ENCODE measurements around the gene DIAPH3. TPM values are rescaled to one million over a fixed set of nuclear protein-coding genes. Genes with fewer than 3 reads are reported as not detected.

DIAPH3 gene
- total RNA-seq, 1 experiment from 2014 or later = 11.4 TPM

DNA sequence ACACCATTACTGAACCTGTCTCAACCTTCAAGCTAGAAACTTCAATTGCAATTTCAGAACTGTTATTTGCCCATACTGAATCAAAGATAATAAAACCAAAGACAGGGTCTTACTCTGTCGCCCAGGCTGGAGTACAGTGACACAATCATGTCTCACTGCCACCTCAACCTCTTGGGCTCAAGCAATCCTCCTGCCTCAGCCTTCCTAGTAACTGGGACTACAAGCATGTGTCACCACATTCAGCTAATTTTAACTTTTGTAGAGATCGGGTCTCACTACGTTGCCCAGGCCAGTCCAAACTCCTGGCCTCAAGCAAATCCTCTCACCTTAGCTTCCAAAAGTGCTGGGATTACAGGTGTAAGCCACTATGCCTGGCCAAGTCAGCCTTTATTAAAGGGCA lies 143.4 kb downstream of the DIAPH3 start:
- no TSS peak for BruUV-seq (replicated peaks)
- H3K9me3 Mint-ChIP-seq (ENCODE audit: low read depth, unreplicated experiment) = no peaks in the 10 kb centered on the region
- H3K4me3 Mint-ChIP-seq (ENCODE audit: low read depth, unreplicated experiment) = no peak overlapping the region
- TF ChIP-seq, protein P1, sequence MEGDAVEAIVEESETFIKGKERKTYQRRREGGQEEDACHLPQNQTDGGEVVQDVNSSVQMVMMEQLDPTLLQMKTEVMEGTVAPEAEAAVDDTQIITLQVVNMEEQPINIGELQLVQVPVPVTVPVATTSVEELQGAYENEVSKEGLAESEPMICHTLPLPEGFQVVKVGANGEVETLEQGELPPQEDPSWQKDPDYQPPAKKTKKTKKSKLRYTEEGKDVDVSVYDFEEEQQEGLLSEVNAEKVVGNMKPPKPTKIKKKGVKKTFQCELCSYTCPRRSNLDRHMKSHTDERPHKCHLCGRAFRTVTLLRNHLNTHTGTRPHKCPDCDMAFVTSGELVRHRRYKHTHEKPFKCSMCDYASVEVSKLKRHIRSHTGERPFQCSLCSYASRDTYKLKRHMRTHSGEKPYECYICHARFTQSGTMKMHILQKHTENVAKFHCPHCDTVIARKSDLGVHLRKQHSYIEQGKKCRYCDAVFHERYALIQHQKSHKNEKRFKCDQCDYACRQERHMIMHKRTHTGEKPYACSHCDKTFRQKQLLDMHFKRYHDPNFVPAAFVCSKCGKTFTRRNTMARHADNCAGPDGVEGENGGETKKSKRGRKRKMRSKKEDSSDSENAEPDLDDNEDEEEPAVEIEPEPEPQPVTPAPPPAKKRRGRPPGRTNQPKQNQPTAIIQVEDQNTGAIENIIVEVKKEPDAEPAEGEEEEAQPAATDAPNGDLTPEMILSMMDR (IDR thresholded peaks at IDR 0.05; ENCODE audit: unreplicated experiment) = no peak
- H3K27ac Mint-ChIP-seq (ENCODE audit: unreplicated experiment) = no peak overlapping the region
- H3K36me3 Mint-ChIP-seq (ENCODE audit: insufficient read depth, unreplicated experiment) = no peaks in the 10 kb centered on the region
- no peaks in the 10 kb centered on the region for H3K27me3 Mint-ChIP-seq (ENCODE audit: unreplicated experiment)
- intact Hi-C loops (cut with micrococcal nuclease; ENCODE audit: unreplicated experiment) = no loop called here
- H3K4me1 Mint-ChIP-seq (ENCODE audit: low read depth, unreplicated experiment) = no peaks in the 10 kb centered on the region
- no peak for DNase-seq
- CTCF ChIA-PET = no interaction called here

GRCh38 chr13:60019119-60019993 lies 144.4 kb downstream of the DIAPH3 start:
- H3K27ac Mint-ChIP-seq (ENCODE audit: unreplicated experiment) = no peak overlapping the region

GRCh38 chr13:60018536-60018935 lies 145.2 kb downstream of the DIAPH3 start:
- Mint-ChIP-seq H3K27ac (ENCODE audit: unreplicated experiment) (no peak overlapping the region), H3K4me1 (ENCODE audit: low read depth, unreplicated experiment) (no peaks in the 10 kb centered on the region), H3K27me3 (ENCODE audit: unreplicated experiment) (no peaks in the 10 kb centered on the region), H3K4me3 (ENCODE audit: low read depth, unreplicated experiment) (no peak overlapping the region), H3K9me3 (ENCODE audit: low read depth, unreplicated experiment) (no peaks in the 10 kb centered on the region), H3K36me3 (ENCODE audit: insufficient read depth, unreplicated experiment) (no peaks in the 10 kb centered on the region)
- no peak for DNase-seq
- BruUV-seq (replicated peaks) = no TSS peak
- intact Hi-C loops (cut with micrococcal nuclease; ENCODE audit: unreplicated experiment) = no loop called here
- TF ChIP-seq, protein P1 (IDR thresholded peaks at IDR 0.05; ENCODE audit: unreplicated experiment) = no peak
- CTCF ChIA-PET = no interaction called here

More at GRCh38 chr13:60019119-60019993, 144.4 kb downstream of the DIAPH3 start:
- Mint-ChIP-seq H3K36me3 (ENCODE audit: insufficient read depth, unreplicated experiment) (no peaks in the 10 kb centered on the region), H3K9me3 (ENCODE audit: low read depth, unreplicated experiment) (no peaks in the 10 kb centered on the region), H3K4me3 (ENCODE audit: low read depth, unreplicated experiment) (no peak overlapping the region), H3K4me1 (ENCODE audit: low read depth, unreplicated experiment) (no peaks in the 10 kb centered on the region), H3K27me3 (ENCODE audit: unreplicated experiment) (no peaks in the 10 kb centered on the region)
- no TSS peak for BruUV-seq (replicated peaks)
- TF ChIP-seq, protein P1 (IDR thresholded peaks at IDR 0.05; ENCODE audit: unreplicated experiment) = no peak
- intact Hi-C loops (cut with micrococcal nuclease; ENCODE audit: unreplicated experiment) = no loop called here
- DNase-seq = no peak
- CTCF ChIA-PET = no interaction called here

- TF ChIP-seq, protein P1 (IDR thresholded peaks at IDR 0.05; ENCODE audit: unreplicated experiment) = no peak
- no peaks in the 10 kb centered on the region for H3K4me1 Mint-ChIP-seq (ENCODE audit: low read depth, unreplicated experiment)
- CTCF ChIA-PET = no interaction called here
- H3K36me3 Mint-ChIP-seq (ENCODE audit: insufficient read depth, unreplicated experiment) = no peaks in the 10 kb centered on the region
- H3K9me3 Mint-ChIP-seq (ENCODE audit: low read depth, unreplicated experiment) = no peaks in the 10 kb centered on the region
- intact Hi-C loops (cut with micrococcal nuclease; ENCODE audit: unreplicated experiment) = no loop called here
- no TSS peak for BruUV-seq (replicated peaks)
- H3K27me3 Mint-ChIP-seq (ENCODE audit: unreplicated experiment) = no peaks in the 10 kb centered on the region
- H3K27ac Mint-ChIP-seq (ENCODE audit: unreplicated experiment) = no peak overlapping the region
- no peak overlapping the region for H3K4me3 Mint-ChIP-seq (ENCODE audit: low read depth, unreplicated experiment)
- no peak for DNase-seq
These were observed 147.5 kb downstream of the DIAPH3 start for GRCh38 chr13:60016229-60016628.

All from Calu3 (cell line).